C4-2B (cell line): Measurements from ENCODE around the gene GLIPR1L2.

ENCODE experiments used
- ZFX ChIP-seq: fragments of 450-650 bp; IDR thresholded peaks from 2 replicates; pipeline ENCODE4 v1.6.1; 2017
- TF ChIP-seq, protein P1 (sequence below): fragments of 450-650 bp; conservative IDR thresholded peaks from 2 replicates; pipeline ENCODE4 v1.5.1; 2017; ENCODE audit warnings: mild to moderate bottlenecking

DNA sequence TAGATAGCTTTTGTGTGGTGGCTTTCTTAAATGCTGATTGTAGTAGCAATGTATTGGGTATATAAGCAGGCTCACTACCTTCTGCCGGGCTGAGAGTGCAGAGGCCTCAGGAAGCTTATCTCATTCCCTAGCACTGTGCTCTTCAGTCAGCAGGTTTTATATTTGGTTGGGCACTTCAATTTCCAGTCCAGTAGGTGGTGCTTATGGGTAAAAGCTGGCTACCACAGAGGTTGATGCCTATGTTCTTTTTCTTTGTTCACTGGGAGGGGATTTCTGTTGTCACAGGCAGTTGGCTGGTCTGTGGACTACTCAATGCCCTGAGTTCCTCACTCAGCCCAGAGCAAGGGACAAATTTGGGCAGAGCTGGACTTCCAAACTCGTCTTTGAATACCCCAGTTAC lies 46.7 kb downstream of the GLIPR1L2 start:
- TF ChIP-seq, protein P1, sequence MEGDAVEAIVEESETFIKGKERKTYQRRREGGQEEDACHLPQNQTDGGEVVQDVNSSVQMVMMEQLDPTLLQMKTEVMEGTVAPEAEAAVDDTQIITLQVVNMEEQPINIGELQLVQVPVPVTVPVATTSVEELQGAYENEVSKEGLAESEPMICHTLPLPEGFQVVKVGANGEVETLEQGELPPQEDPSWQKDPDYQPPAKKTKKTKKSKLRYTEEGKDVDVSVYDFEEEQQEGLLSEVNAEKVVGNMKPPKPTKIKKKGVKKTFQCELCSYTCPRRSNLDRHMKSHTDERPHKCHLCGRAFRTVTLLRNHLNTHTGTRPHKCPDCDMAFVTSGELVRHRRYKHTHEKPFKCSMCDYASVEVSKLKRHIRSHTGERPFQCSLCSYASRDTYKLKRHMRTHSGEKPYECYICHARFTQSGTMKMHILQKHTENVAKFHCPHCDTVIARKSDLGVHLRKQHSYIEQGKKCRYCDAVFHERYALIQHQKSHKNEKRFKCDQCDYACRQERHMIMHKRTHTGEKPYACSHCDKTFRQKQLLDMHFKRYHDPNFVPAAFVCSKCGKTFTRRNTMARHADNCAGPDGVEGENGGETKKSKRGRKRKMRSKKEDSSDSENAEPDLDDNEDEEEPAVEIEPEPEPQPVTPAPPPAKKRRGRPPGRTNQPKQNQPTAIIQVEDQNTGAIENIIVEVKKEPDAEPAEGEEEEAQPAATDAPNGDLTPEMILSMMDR, result peak; percentile 34
- TF ChIP-seq ZFX, result no peak
